Suprapubic skin (tissue), 4 donors: ENCODE measurements around the gene SGF29. TPM values are rescaled to one million over a fixed set of nuclear protein-coding genes. Genes with fewer than 3 reads are reported as not detected.
"Not testable (repeated sequence)": the region's sequence is repeated elsewhere in the genome, so short reads cannot be mapped to it uniquely, and the experiment has no call there.

Experiments used
- DNase-seq, 2 donors: peaks; one replicate each; pipeline ENCODE4 v3.0.0-alpha.2; 2019; ENCODE audit warnings: low spot score in 2 of 2
- H3K27ac ChIP-seq: fragments of 200-600 bp; sonication (generic); one replicate; pipeline ENCODE4 v1.5.1; 2019
- H3K27me3 ChIP-seq: fragments of 200-600 bp; sonication (generic); one replicate; pipeline ENCODE4 v1.5.1; 2019
- H3K36me3 ChIP-seq: fragments of 200-600 bp; sonication (generic); one replicate; pipeline ENCODE4 v1.5.1; 2019
- H3K4me1 ChIP-seq: fragments of 200-600 bp; sonication (generic); one replicate; pipeline ENCODE4 v1.5.1; 2019
- H3K4me3 ChIP-seq: fragments of 200-600 bp; sonication (generic); one replicate; pipeline ENCODE4 v1.5.1; 2019; ENCODE audit warnings: mild to moderate bottlenecking
- H3K9me3 ChIP-seq: fragments of 200-600 bp; sonication (generic); one replicate; pipeline ENCODE4 v1.5.1; 2019
- WGBS: methylation state at CpG from one replicate; pipeline ENCODE4 v1.1.5; 2018; 5-methylcytosine and 5-hydroxymethylcytosine counted together
- total RNA-seq, 4 donors: library from RNA; depleted of rRNA; stranded (reverse); fragments of >200 nt; gene quantifications; one replicate each; pipeline ENCODE4 v1.1.0, GENCODE V29; 2016

The SGF29 gene
- total RNA-seq, 4 donors from 2014 or later, result 20.2 to 36.1 (median 24.8) TPM

- DNase-seq, H3K36me3 ChIP-seq, H3K4me3 ChIP-seq, H3K4me1 ChIP-seq, H3K27ac ChIP-seq, H3K9me3 ChIP-seq, H3K27me3 ChIP-seq: not testable (repeated sequence)
- WGBS, result no CpG with 5 or more reads among the region's 5 CpGs
Measured at GRCh38 chr16:28638359-28638758, 84.6 kb downstream of the SGF29 start.

DNA sequence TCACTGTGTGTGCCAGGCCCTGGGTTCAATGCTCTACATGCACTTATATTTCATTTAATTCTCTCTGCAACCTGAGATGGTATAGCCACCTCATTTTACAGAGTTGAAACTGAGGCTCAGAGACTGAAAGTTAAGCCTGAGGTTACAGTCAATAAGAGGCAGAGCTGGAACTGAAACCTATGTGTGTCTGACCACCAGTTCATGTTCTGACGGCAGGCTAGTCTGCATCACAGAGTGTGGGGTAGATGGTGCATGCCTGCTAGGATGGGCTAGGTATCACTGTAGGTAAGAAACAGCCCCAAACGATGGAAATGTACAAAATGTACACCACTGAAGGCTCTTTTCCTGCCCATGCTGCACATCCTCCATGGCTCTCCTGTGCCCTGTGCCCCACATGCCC, 86.2 kb downstream of the SGF29 start:
- H3K9me3 ChIP-seq, H3K36me3 ChIP-seq, DNase-seq, H3K4me3 ChIP-seq, H3K27me3 ChIP-seq, H3K27ac ChIP-seq, H3K4me1 ChIP-seq: not testable (repeated sequence)
- 81% methylated on average over 2 of the region's 2 CpGs for WGBS

Other genes starting within 250 kb of the SGF29 start
- 10 to 100 TPM in 1 of 4 donors, 1 to 10 TPM in 1, under 1 TPM in 2; 0.45 to 30.7 (median 1.5) TPM for gene NPIPB6, start 190.4 kb upstream of the SGF29 start, total RNA-seq
- 100 to 1,000 TPM; 221 to 364 (median 267) TPM for gene EIF3CL, start 150.1 kb upstream of the SGF29 start, total RNA-seq
- not detected for gene NPIPB7, start 81.6 kb upstream of the SGF29 start, total RNA-seq
- 10 to 100 TPM; 26.0 to 62.9 (median 35.1) TPM for gene CLN3, start 61.8 kb upstream of the SGF29 start, total RNA-seq
- gene APOBR, start 59.3 kb upstream of the SGF29 start, total RNA-seq, result 1 to 10 TPM in 3 of 4 donors, under 1 TPM in 1; 0.57 to 4.3 (median 1.9) TPM
- gene IL27, start 47.1 kb upstream of the SGF29 start, total RNA-seq, result under 1 TPM in 1 of 4 donors, not detected in 3; 0.52 TPM
- 10 to 100 TPM; 33.0 to 64.3 (median 42.2) TPM for gene NUPR1, start 14.9 kb upstream of the SGF29 start, total RNA-seq
- not detected for gene SULT1A2, start 43.1 kb downstream of the SGF29 start, total RNA-seq
- 1 to 10 TPM; 1.1 to 9.4 (median 2.6) TPM for gene SULT1A1, start 56.1 kb downstream of the SGF29 start, total RNA-seq
- gene NPIPB8, start 84.1 kb downstream of the SGF29 start, total RNA-seq, result 1 to 10 TPM in 2 of 4 donors, not detected in 2; 1.0 to 4.9 TPM
- gene EIF3C, start 157.5 kb downstream of the SGF29 start, total RNA-seq, result 100 to 1,000 TPM; 105 to 235 (median 181) TPM
- gene NPIPB9, start 197.9 kb downstream of the SGF29 start, total RNA-seq, result 1 to 10 TPM; 3.3 to 9.5 (median 6.1) TPM